GM18499 (cell line): ENCODE data around the gene BEST2.
"Not testable (repeated sequence)": the region's sequence is repeated elsewhere in the genome, so short reads cannot be mapped to it uniquely, and the experiment has no call there.

Experiments
- ATAC-seq: cut with Tn5 transposase; IDR thresholded peaks from one replicate; pipeline ENCODE4 v1.9.1; 2021; ENCODE audit warnings: moderate number of reproducible peaks; ENCODE audit not compliant: insufficient read depth, unreplicated experiment

The BEST2 gene

DNA sequence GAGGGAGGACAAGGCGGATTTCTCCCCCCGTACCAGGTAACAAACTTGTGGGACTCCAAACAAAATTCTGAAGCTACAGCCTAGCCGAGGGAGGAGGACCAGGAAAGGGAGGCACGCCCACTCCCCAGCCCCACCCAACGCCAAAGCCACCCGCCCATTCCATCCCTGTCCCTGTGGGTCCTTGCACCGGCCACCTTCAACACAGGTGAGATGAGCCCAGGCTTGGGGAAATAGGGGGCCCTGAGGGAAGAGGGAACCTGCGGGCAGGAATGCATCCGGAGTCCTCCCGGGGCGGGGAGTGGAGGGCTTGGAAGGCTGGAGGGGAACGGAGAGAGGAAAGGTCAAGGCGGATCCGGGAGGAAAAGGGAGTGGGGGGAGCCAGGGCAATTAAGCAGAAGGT lies at the start of gene BEST2:
Gene BEST2, plus strand, starts transcription at position 157 of the 400 bp plus-strand sequence. CDS start 802 bp downstream, outside the sequence.
- ATAC-seq, result no peak

DNA sequence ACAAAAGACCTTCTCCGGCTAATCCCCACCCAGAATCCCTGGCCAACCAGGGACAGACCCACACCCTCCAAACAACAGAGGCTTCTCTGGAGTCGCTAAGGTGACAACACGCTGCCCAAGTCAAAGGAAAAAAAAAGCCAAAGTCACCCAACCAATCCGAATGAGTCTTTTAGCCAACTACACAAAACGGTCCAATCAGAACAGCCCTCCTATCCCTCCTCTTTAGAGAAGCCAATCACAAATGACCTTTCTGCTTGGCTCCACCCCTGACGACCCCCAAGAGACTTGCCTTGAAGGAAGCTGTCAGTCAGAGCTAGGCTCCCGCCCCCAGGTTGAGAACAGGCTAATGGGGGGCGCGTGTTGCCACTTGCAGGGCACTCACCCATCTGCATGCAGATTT lies 48.5 kb upstream of the BEST2 start:
- ATAC-seq, result no peak

DNA sequence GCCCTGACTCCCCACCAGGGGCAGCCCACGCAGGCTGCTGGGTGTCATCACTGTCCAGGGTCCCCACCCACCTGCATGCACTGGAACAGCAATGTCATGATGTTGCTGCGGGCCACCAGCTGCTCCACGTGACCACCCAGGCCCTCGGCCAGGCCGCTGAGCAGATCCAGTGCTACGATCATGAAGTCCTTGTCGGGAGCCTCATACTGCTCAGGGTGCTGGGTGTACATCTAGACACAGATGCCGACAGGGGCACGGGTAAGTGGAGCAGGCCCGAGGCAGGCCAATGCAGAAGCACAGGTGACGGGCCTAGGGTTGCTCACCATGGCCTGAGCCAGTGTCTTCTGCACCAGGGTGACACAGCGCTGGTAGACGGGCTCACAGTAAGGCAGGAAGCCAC lies 46.4 kb upstream of the BEST2 start:
- ATAC-seq, result no peak

DNA sequence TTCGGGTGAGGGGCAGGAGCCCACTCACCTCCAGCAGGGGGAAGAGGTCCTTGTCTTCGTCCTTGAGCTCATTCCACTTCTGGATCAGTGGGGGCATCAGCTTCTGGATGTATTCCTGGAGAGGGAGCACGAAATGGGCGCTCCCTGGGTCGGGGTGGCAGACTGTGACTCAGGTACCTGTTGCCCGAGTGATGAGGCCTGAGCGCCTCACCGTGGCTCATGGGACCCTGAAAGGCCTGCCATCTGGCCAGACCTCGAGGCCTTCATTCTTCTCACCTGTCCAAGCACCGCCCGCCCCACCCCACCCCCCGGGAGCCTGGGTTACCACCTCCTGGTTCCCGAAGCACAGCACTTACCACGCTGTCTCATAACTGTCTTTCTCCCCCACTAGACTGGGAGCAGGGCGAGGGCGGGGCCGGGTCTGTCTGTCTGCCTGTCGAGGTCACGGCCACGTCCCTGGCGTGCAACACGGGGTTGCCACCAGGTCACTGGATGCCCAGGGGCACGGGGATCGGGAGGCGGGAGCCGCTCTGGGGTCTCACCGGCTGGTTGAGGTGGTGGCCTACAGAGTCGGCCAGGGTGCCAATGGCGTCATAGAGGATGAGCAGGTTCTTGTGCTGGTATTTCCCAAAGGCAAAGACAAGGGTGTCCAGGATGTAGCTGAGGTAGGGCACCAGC lies 45.8 kb upstream of the BEST2 start:
- ATAC-seq, result no peak

DNA sequence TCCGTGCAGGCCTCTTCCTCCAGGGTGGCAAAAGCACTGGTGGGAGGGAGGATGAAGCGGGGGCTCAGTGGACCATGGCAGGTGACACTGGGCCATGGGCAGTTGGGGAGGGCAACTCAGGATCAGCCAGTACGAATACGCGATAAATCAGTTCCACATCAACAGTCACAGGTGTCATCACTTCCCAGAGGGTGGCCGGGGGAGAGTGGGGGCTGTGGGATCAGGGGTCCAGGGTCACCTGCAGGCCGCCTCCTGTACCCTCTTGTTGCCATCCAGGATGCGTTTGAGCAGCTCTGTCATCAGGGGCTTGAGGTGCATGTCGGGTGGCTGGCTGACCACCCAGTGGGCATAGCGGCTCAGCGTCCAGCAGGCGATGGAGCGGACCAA lies 45.3 kb upstream of the BEST2 start:
- ATAC-seq, result no peak

DNA sequence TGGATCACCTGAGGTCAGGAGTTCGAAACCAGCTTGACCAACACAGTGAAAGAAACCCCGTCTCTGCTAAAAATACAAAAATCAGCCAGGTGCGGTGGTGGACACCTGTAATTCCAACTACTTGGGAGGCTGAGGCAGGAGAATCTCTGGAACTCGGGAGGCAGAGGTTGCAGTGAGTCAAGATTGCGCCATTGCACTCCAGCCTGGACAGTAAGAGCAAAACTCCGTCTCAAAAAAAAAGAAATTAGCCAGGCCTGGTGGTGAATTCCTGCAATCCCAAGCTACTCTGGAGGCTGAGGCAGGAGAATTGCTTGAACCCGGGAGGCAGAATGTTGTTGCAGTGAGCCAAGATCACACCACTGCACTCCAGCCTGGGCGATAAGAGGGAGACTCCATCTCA lies 43.0 kb upstream of the BEST2 start:
- ATAC-seq, result no peak

DNA sequence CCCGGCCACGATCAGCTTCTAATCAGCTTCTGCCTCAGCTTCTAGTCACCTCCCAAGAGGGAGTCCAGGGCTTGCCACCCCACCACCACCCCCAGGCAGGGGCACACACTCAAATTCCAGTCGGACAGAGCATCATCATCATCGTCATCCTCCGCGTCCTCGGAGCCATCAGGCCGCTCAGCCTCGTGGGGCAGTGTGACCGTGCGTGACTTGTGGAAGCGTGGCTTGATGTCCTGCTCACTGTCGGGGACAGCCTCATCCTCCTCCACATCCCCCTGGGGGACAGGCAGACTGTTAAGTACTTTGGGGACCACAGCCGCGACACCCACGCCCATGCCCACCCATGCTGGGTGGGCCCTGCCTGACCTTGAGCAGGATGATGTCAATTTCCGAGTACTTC lies 40.4 kb upstream of the BEST2 start:
- no peak for ATAC-seq

DNA sequence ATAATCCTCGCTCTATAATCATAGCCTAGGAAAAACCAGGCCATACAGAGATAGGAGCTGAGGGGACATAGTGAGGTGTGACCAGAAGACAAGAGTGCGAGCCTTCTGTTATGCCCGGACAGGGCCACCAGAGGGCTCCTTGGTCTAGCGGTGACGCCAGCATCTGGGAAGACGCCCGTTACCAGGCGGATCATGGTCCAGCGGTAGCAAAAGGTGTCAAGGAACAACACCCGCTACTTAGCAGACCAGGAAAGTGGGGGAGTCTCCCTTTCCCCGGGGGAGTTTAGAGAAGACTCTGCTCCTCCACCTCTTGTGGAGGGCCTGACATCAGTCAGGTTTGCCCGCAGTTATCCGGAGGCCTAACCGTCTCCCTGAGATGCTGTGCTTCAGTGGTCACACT lies 39.5 kb upstream of the BEST2 start:
- ATAC-seq, result not testable (repeated sequence)

DNA sequence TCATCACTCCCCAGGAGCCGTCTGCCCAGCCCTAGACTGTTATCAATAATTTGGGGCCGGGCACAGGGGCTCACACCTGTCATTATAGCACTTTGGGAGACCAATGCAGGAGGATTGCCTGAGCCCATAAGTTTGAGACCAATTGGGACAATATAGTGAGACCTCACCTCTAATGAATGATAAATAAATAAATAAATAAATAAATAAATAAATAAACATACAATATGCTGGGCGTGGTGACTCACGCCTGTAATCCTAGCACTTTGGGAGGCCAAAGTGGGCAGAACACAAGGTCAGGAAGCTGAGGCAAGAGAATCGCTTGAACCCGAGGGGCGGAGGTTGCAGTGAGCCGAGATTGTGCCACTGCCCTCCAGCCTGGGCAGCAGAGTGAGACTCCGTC lies 38.3 kb upstream of the BEST2 start:
- not testable (repeated sequence) for ATAC-seq

DNA sequence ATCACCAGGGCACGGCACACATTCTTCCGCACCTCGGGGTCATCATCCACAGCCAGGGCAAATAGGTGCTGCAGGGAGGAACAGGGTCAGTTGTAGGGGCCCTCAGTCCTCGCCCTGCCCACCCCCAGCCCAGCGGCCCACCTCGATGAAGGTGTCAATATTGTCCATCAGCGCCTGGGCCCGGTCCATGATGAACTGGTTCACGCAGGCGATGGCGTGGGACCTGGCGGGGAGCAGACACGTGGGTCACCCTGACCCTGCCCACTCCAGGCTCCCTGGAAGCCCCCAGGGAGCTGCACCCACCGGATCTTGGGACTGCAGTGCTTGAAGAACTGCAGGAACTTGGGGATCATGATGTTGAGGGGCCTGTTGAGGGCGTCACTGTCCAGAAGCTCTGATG lies 36.5 kb upstream of the BEST2 start:
- no peak for ATAC-seq

DNA sequence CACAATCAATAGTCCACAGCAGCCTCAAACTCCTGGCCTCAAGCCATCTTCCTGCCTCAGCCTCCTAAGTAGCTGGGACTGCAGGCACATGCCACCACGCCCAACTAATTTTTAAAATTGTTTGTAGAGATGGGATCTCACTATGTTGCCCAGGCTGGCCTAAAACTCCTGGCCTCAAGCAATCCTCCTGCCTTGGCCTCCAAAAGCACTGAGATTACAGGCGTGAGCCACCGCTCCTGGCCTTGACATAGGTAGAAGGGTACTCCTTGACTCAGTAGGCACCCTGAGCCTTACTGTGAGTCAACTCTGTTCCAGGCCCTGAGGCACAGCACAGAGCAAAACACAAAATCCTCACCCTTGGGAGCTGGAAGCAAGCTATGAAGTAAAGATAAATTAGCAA lies 35.7 kb upstream of the BEST2 start:
- no peak for ATAC-seq

DNA sequence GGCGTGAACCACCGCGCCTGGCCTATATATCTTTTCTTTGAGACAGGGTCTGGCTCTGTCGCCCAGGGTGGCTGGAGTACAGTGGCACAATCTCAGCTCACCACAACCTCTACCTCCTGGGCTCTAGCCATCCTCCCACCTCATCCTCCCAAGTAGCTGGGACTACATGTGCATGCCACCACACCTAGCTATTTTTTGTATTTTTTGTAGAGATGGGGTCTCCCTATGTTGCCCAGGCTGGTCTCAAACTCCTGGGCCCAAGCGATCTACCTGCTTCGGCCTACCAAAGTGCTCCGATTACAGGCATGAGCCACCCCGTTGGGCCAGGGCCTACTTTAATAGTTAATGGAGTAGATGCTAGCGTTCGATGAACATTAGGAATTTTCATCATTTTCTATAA lies 31.3 kb upstream of the BEST2 start:
- ATAC-seq, result no peak

DNA sequence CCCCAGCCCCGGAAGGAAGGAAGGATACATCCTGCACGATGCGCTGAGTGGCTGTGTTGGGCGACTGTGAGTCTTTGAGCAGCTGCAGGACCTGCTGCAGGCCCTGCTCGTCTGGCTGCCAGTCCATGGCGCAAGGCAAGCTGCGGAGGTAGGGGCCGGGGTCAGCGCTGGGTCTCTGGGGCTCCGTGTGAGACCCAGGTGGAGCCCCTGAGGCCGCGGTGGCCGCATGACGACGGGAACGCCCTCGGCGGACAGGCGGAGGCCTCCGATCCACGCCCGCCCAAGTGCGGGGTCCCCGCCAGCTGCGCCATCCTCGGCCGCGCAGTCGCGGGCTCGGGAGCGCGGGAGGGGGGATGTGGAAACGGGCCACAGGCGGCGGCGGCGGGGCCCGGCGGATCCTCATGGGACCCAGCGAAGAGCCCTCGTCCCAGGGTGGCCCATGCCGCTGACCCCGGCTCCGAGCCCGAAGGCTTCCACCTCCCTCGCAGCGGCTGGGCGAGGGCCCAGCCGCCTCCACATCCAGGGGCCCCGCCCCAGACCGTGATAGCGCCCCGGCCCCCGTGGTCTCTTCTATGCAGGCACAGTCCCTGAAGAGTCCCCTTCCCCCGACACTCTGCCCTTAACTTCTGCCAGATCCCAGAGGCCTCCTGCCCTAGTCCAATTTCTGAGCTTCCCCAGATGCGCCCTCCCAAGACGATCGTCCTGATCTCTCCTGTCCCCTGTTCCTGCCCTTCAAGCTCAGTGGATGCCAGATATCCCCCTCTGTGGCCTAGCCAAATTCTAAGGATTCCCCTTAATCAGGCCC lies 30.5 kb upstream of the BEST2 start:
- no peak for ATAC-seq

DNA sequence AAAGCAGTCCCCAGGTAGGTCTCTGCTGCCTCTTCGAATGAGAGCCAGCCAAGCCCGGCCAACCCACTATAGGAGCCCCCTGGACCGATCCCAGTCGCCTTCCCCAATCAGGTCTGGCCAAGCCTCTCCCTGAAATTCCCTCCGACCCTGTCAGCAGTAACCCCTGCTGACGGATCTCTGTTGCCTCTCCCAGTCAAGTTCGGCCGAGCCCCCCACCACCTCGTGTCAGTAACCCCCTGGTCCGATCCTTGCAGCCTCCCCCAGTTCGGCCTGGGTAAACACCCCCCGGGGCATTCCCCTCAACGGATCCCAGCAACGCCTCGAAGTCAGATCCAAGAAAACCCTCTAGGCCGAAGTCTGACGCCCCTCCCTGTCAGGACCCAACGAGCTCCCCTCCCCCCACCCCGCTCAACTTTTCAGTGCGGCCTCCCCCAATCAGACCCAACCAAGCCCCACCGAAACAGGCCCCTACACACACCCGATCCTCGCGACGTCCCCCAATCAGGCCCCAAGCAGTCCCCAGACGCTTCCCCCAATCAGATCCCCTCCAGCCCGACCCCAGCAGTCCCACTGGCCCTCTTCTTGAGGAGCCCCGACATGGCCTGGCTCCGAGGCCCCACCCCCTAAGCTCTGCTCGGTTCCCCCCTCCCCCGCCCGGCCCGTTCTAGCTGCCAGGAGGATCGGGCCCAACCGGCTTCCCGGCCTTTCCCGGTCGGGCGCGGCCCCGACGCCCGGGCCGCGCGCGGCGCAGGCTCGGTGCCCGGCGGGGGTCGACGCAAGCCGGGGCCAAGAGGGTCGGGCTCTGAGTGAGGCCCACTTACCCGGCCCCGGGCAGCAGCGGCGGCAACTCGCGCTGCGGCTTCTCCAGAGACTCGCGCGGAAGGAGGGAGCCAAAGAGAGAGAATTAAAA lies 29.7 kb upstream of the BEST2 start:
- peak; percentile 7 for ATAC-seq

DNA sequence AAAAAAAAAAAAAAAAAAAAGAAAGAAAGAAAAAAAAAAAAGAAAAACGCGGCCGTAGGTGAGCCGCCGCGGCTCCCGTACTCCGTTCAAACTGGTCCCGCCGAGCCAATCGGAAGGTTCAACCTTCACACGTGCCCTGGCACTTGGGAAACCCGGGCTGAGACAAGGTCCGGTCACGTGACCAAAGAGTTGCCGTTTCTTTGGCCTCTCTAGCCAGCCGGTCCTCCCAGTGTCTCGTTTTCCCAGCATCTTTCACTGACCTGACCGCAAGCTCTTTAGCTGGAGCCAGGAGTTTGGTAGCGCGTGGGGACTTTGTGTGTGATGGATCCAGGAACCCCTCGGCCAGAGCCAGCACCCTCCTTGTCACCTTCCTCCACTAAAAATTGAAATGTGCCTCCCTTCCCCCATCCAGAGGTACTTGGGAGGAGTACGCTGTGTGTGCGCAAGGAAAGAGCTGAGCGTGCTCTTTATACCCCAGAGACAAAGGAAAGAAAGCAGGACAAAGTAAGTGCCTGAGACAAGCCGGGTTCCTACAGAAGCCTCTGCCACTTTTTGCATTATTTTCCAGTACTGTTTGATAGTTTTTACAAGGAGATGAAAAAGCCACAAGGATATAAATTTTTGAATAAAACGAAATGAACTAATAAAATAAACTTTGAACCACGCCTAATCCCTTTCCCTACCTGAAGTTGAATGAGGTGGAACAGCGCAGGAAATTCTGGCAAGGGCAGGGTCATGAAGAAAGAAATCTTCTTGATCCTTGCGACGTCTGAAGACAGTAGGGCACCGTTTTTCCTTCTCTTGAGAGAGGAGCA lies 28.8 kb upstream of the BEST2 start:
- peak; percentile 63 for ATAC-seq

DNA sequence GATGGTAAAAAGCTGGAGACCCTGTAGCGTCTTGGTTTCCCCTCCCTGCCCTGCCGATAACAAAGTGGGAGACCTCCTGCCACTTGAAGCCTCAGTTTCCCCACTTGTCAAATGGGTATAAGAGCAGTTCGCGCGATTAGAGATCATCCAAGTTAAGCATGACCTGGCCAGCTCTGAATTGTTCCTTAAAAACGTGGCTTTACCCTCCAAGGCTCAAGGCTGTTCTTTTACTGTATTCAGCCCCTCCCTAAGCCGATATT lies 28.3 kb upstream of the BEST2 start:
- no peak for ATAC-seq

DNA sequence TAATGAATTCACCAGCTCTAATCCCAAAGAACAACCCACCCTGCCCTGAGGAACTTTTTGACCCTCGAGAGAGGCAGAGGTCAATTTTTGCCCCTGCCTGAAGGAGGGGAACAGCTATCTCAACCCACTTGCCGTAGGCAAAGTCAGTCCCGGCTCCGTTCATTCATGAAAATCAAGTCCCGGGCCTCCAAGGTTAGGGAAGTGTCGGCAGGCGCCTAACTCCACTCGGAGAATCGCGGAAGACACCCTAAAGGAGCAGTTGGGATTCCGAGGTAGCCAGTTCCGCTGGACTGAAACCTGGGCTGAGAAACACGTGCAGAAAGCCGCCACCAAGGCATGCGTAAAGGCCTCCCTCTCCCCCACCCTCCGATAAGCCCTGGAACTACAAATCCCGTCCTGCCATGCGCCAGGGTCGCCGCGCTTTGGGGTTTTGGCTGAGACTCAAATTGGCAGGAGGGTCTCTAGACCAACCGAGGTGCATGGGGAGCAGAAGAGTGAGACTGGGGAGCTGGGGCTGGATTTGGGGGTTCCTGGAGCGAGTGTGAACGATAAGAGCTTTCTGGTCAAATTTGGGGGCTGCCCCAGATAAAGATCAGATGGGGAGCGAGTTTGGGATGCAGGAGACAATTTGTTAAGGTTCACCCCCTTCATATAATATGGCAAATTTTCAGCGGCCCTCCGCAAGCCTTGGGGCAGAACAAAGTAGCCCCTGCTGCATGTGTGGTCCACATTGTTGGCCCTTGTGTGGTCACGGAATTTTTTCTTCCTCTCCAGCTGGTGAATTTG lies 27.8 kb upstream of the BEST2 start, which contains the start of gene TNPO2:
Gene TNPO2, minus strand, starts transcription at position 292 of the 786 bp plus-strand sequence. CDS start 2,955 bp downstream, outside the sequence.
- ATAC-seq, result no peak

DNA sequence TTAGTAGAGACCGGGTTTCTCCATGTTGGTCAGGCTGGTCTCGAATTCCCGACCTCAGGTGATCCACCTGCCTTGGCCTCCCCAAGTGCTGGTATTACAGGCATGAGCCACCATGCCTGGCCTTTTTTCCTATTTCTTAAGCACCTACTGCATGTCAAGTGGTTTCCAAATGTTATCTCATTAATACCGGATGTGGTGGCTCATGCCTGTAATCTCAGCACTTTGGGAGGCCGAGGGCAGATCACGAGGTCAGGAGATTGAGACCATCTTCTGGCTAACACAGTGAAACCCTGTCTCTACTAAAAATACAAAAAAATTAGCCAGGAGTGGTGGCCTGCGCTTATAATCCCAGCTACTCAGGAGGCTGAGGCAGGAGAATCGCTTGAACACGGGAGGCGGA lies 26.0 kb upstream of the BEST2 start:
- not testable (repeated sequence) for ATAC-seq

DNA sequence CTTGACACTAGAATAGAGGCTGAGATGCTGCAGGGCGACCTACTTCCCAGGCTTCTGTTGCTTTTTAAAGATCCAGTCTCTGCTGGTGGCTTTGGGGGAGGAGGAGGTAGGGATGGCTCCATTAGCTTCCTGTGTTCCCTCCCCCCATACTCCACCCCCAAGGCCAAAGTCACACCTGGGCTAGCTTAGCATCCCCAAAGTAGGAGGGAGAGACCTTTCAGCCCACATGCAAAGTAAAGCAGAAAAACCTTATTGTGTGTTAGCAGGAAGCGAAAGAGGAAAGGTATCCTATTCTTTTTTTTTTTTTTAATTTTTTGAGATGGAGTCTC lies 24.6 kb upstream of the BEST2 start:
- ATAC-seq, result no peak
